ENCODE data around the gene RXRA. TPM values are rescaled to one million over a fixed set of nuclear protein-coding genes. Genes with fewer than 3 reads are reported as not detected.
A peak's percentile ranks its signal among the peaks of the same experiment; 100 is the strongest.

The RXRA gene
- polyA plus RNA-seq, 1 donor = 74.6 TPM

GRCh38 chr9:134460206-134460605, 134.0 kb downstream of the RXRA start:
- H3K36me3 ChIP-seq (ENCODE audit: control insufficient read depth, insufficient read depth, low read length) = no peaks in the 10 kb centered on the region
- DNase-seq = no peak
- H3K9me3 ChIP-seq (ENCODE audit: control insufficient read depth, low read depth, low read length) = peaks cover 3% of the 10 kb centered on the region
- H3K27ac ChIP-seq (ENCODE audit: low read length) = no peak overlapping the region
- H3K4me1 ChIP-seq (ENCODE audit: control insufficient read depth, insufficient read depth, low read length) = peaks cover 11% of the 10 kb centered on the region
- no CpG with 5 or more reads among the region's 12 CpGs for WGBS (ENCODE audit: insufficient coverage, low lambda C conversion rate)
- H3K4me3 ChIP-seq (ENCODE audit: low read length) = no peak overlapping the region
- no peaks in the 10 kb centered on the region for H3K27me3 ChIP-seq (ENCODE audit: control insufficient read depth, insufficient read depth, low read length)

- WGBS (ENCODE audit: insufficient coverage, low lambda C conversion rate) = no CpG with 5 or more reads among the region's 5 CpGs
- DNase-seq = no peak
- peaks cover 11% of the 10 kb centered on the region for H3K4me1 ChIP-seq (ENCODE audit: control insufficient read depth, insufficient read depth, low read length)
- peaks cover 3% of the 10 kb centered on the region for H3K9me3 ChIP-seq (ENCODE audit: control insufficient read depth, low read depth, low read length)
- H3K36me3 ChIP-seq (ENCODE audit: control insufficient read depth, insufficient read depth, low read length) = no peaks in the 10 kb centered on the region
- no peak overlapping the region for H3K27ac ChIP-seq (ENCODE audit: low read length)
- no peaks in the 10 kb centered on the region for H3K27me3 ChIP-seq (ENCODE audit: control insufficient read depth, insufficient read depth, low read length)
- no peak overlapping the region for H3K4me3 ChIP-seq (ENCODE audit: low read length)
Measured at GRCh38 chr9:134460896-134461295, 134.6 kb downstream of the RXRA start.

DNA sequence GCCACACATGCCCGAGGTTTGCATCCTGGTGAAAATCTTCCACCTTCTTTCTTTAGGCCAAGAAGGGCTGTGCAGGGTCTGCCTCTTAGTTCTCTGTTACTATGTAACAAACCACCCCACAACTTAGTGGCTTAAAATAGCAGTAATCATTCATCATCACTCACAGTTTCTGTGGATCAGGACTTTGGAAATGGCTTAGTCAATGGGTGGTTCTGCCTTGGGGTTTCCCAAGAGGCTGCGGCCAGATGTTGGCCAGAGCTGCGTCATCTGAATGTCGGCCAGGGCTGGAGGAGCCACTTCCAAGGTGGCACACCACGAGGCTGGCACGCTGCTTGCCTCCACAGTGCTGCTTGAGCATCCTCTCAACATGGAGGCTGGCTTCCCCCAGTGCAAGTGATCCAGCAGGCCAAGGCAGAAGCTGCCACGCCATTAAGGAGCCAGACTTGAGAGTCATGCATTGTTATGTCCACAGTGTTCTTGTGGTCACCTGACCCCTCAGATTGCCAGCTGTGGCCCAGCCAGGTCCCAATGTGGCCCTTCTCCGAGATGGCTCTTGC, 135.2 kb downstream of the RXRA start:
- no CpG with 5 or more reads among the region's 8 CpGs for WGBS (ENCODE audit: insufficient coverage, low lambda C conversion rate)
- Histone ChIP-seq H3K27me3 (ENCODE audit: control insufficient read depth, insufficient read depth, low read length) (no peaks in the 10 kb centered on the region), H3K27ac (ENCODE audit: low read length) (no peak overlapping the region), H3K4me1 (ENCODE audit: control insufficient read depth, insufficient read depth, low read length) (peaks cover 11% of the 10 kb centered on the region), H3K36me3 (ENCODE audit: control insufficient read depth, insufficient read depth, low read length) (no peaks in the 10 kb centered on the region), H3K9me3 (ENCODE audit: control insufficient read depth, low read depth, low read length) (peaks cover 3% of the 10 kb centered on the region), H3K4me3 (ENCODE audit: low read length) (no peak overlapping the region)
- no peak for DNase-seq

GRCh38 chr9:134462318-134462717, 136.1 kb downstream of the RXRA start:
- no CpG with 5 or more reads among the region's 13 CpGs for WGBS (ENCODE audit: insufficient coverage, low lambda C conversion rate)
- Histone ChIP-seq H3K36me3 (ENCODE audit: control insufficient read depth, insufficient read depth, low read length) (no peaks in the 10 kb centered on the region), H3K27me3 (ENCODE audit: control insufficient read depth, insufficient read depth, low read length) (no peaks in the 10 kb centered on the region), H3K4me3 (ENCODE audit: low read length) (no peak overlapping the region), H3K9me3 (ENCODE audit: control insufficient read depth, low read depth, low read length) (peaks cover 3% of the 10 kb centered on the region), H3K27ac (ENCODE audit: low read length) (no peak overlapping the region), H3K4me1 (ENCODE audit: control insufficient read depth, insufficient read depth, low read length) (peaks cover 3% of the 10 kb centered on the region)
- no peak for DNase-seq

GRCh38 chr9:134463280-134463679, 137.0 kb downstream of the RXRA start:
- no peak for DNase-seq
- peaks cover 3% of the 10 kb centered on the region for H3K9me3 ChIP-seq (ENCODE audit: control insufficient read depth, low read depth, low read length)
- H3K4me3 ChIP-seq (ENCODE audit: low read length) = no peak overlapping the region
- no peak overlapping the region for H3K27ac ChIP-seq (ENCODE audit: low read length)
- peaks cover under 1% of the 10 kb centered on the region for H3K4me1 ChIP-seq (ENCODE audit: control insufficient read depth, insufficient read depth, low read length)
- no CpG with 5 or more reads among the region's 7 CpGs for WGBS (ENCODE audit: insufficient coverage, low lambda C conversion rate)
- H3K27me3 ChIP-seq (ENCODE audit: control insufficient read depth, insufficient read depth, low read length) = no peaks in the 10 kb centered on the region
- H3K36me3 ChIP-seq (ENCODE audit: control insufficient read depth, insufficient read depth, low read length) = no peaks in the 10 kb centered on the region

- no peaks in the 10 kb centered on the region for H3K9me3 ChIP-seq (ENCODE audit: control insufficient read depth, low read depth, low read length)
- WGBS (ENCODE audit: insufficient coverage, low lambda C conversion rate) = no CpG with 5 or more reads among the region's 20 CpGs
- no peak for DNase-seq
- H3K27ac ChIP-seq (ENCODE audit: low read length) = no peak overlapping the region
- no peaks in the 10 kb centered on the region for H3K4me1 ChIP-seq (ENCODE audit: control insufficient read depth, insufficient read depth, low read length)
- H3K27me3 ChIP-seq (ENCODE audit: control insufficient read depth, insufficient read depth, low read length) = no peaks in the 10 kb centered on the region
- H3K36me3 ChIP-seq (ENCODE audit: control insufficient read depth, insufficient read depth, low read length) = no peaks in the 10 kb centered on the region
- no peak overlapping the region for H3K4me3 ChIP-seq (ENCODE audit: low read length)
Measured at GRCh38 chr9:134466869-134467616, 140.8 kb downstream of the RXRA start.

- no peak for DNase-seq
- no peaks in the 10 kb centered on the region for H3K27me3 ChIP-seq (ENCODE audit: control insufficient read depth, insufficient read depth, low read length)
- H3K4me1 ChIP-seq (ENCODE audit: control insufficient read depth, insufficient read depth, low read length) = no peaks in the 10 kb centered on the region
- WGBS (ENCODE audit: insufficient coverage, low lambda C conversion rate) = no CpG with 5 or more reads among the region's 9 CpGs
- H3K27ac ChIP-seq (ENCODE audit: low read length) = no peak overlapping the region
- H3K4me3 ChIP-seq (ENCODE audit: low read length) = no peak overlapping the region
- no peaks in the 10 kb centered on the region for H3K36me3 ChIP-seq (ENCODE audit: control insufficient read depth, insufficient read depth, low read length)
- H3K9me3 ChIP-seq (ENCODE audit: control insufficient read depth, low read depth, low read length) = no peaks in the 10 kb centered on the region
Measured at GRCh38 chr9:134468358-134468757, 142.1 kb downstream of the RXRA start.

DNA sequence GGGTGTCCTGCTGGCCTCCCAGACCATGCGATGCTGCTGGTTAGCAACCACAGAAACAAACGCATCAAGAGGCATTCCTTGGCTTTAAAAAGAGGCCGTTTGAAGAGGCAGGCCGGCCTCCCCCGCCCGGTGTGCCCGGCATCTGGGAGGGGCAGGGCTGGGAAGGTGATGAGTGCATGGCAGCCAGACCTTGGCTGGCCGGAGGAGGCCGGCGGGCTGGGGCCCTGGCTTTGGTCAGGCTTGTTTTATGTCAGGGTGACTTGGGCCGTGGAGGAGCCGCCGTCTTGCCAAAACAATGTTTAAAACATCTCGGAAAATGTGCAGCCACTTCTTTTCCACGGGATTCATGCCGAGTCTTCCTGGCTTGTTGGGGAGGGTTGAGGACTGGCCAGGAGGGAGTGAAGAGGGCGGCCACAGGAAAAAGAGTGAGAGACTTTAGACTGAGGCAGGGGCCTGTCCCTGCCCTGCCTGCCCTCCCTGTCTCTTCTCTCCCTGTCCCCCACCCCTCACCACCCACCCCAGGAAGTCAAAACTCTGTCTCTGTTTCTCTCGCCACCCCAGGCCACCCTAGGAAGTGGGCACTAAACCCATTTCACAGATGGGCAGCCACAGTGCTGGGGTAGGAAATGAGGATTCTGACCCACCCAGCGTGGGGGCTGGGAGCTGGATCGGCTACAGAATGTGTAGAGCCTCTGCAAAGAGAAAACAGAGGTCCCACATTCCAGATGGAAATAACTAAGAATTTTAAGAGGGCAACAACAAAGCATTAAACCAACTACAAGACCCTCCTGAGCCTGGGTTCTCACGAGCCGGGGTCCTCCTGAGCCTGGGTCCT, 143.0 kb downstream of the RXRA start:
- H3K9me3 ChIP-seq (ENCODE audit: control insufficient read depth, low read depth, low read length) = no peaks in the 10 kb centered on the region
- peak overlapping the region; percentile 44 for H3K27ac ChIP-seq (ENCODE audit: low read length)
- H3K36me3 ChIP-seq (ENCODE audit: control insufficient read depth, insufficient read depth, low read length) = no peaks in the 10 kb centered on the region
- H3K4me3 ChIP-seq (ENCODE audit: low read length) = no peak overlapping the region
- 80% methylated on average over 2 of the region's 22 CpGs for WGBS (ENCODE audit: insufficient coverage, low lambda C conversion rate)
- DNase-seq = peak in 1 of 2 donors; percentile 32
- no peaks in the 10 kb centered on the region for H3K27me3 ChIP-seq (ENCODE audit: control insufficient read depth, insufficient read depth, low read length)
- no peaks in the 10 kb centered on the region for H3K4me1 ChIP-seq (ENCODE audit: control insufficient read depth, insufficient read depth, low read length)

GRCh38 chr9:134472256-134472655, 146.0 kb downstream of the RXRA start:
- DNase-seq = no peak
- peaks cover 4% of the 10 kb centered on the region for H3K9me3 ChIP-seq (ENCODE audit: control insufficient read depth, low read depth, low read length)
- peaks cover 11% of the 10 kb centered on the region for H3K4me1 ChIP-seq (ENCODE audit: control insufficient read depth, insufficient read depth, low read length)
- H3K27me3 ChIP-seq (ENCODE audit: control insufficient read depth, insufficient read depth, low read length) = no peaks in the 10 kb centered on the region
- no peak overlapping the region for H3K4me3 ChIP-seq (ENCODE audit: low read length)
- H3K27ac ChIP-seq (ENCODE audit: low read length) = no peak overlapping the region
- H3K36me3 ChIP-seq (ENCODE audit: control insufficient read depth, insufficient read depth, low read length) = no peaks in the 10 kb centered on the region
- WGBS (ENCODE audit: insufficient coverage, low lambda C conversion rate) = no CpG with 5 or more reads among the region's 6 CpGs

GRCh38 chr9:134473141-134474054, 147.1 kb downstream of the RXRA start:
- Histone ChIP-seq H3K36me3 (ENCODE audit: control insufficient read depth, insufficient read depth, low read length) (no peaks in the 10 kb centered on the region), H3K27me3 (ENCODE audit: control insufficient read depth, insufficient read depth, low read length) (no peaks in the 10 kb centered on the region), H3K27ac (ENCODE audit: low read length) (no peak overlapping the region), H3K4me1 (ENCODE audit: control insufficient read depth, insufficient read depth, low read length) (peaks cover 11% of the 10 kb centered on the region), H3K4me3 (ENCODE audit: low read length) (no peak overlapping the region), H3K9me3 (ENCODE audit: control insufficient read depth, low read depth, low read length) (peaks cover 4% of the 10 kb centered on the region)
- WGBS (ENCODE audit: insufficient coverage, low lambda C conversion rate) = no CpG with 5 or more reads among the region's 26 CpGs
- no peak for DNase-seq

All from large intestine (tissue), 3 donors.